Measurements from ENCODE around the gene PIK3C2B. TPM values are rescaled to one million over a fixed set of nuclear protein-coding genes. Genes with fewer than 3 reads are reported as not detected.

The PIK3C2B gene
- total RNA-seq, 1 experiment from 2014 or later: 19.1 TPM

GRCh38 chr1:204499511-204500468 is 5.2 kb upstream of the PIK3C2B start:
- DNase-seq (ENCODE audit: low read depth, low spot score) (no peak), ATAC-seq (no peak)
- no peaks in the 10 kb centered on the region for H3K36me3 ChIP-seq (ENCODE audit: control insufficient read depth, insufficient read depth, low read length)
- H3K27ac ChIP-seq (ENCODE audit: low read length): no peak overlapping the region
- in situ Hi-C loops (cut with HindIII; ENCODE audit: low pct_unique_long_range_greater_than_20kb, low sequenced_read_pairs) (no loop called here), intact Hi-C loops (cut with micrococcal nuclease; ENCODE audit: unreplicated experiment) (no loop called here)
- no peak for TF ChIP-seq TCF7L2 (IDR thresholded peaks at IDR 0.05; ENCODE audit: low read depth, low read length)
- TF ChIP-seq POLR2AphosphoS5 (IDR thresholded peaks at IDR 0.05; ENCODE audit: low read depth, low read length): no peak
- no peak for TF ChIP-seq CTCF (IDR thresholded peaks at IDR 0.05)
- TF ChIP-seq SIN3A (IDR thresholded peaks at IDR 0.05; ENCODE audit: borderline replicate concordance, insufficient read depth, low read depth, low read length): no peak
- no peak for TF ChIP-seq REST (IDR thresholded peaks at IDR 0.05; ENCODE audit: insufficient read depth in 1 of 2, low read depth in 2 of 2, low read length in 1 of 2)
- no TSS peak for BruUV-seq (replicated peaks)
- ChIA-PET CTCF (no interaction called here), POLR2A (no interaction called here)
- H3K27me3 ChIP-seq (ENCODE audit: control insufficient read depth, insufficient read depth, low read length): no peaks in the 10 kb centered on the region
- H3K9me3 ChIP-seq (ENCODE audit: control insufficient read depth, insufficient read depth, low read depth, low read length): no peaks in the 10 kb centered on the region
- H3K4me1 ChIP-seq (ENCODE audit: control insufficient read depth, insufficient read depth, low read length): peaks cover 11% of the 10 kb centered on the region
- H3K4me3 ChIP-seq (ENCODE audit: low read depth in 2 of 2, low read length in 2 of 2): no peak overlapping the region

DNA sequence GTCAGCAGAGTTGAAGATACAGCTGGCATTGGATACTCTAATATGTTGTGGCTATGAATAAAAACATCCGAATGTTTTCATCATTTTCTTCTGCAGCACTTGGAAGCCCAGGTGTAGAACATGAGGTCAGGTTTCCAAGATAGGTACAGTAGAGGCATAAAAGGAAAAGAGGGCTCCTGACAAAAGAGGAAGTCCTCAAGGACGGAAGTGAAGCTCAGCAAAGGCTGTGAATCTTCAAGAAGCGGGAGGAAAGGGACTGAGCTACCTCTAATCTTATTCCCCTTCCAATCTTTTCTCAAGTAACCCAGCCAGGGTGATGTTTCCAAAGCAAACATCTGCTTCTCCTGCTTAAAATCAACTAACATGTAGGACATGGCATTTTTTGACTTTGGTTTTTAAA is 4.4 kb upstream of the PIK3C2B start:
- POLR2A ChIA-PET: no interaction called here
- no peak for DNase-seq (ENCODE audit: low read depth, low spot score)
- in situ Hi-C loops (cut with HindIII; ENCODE audit: low pct_unique_long_range_greater_than_20kb, low sequenced_read_pairs) (no loop called here), intact Hi-C loops (cut with micrococcal nuclease; ENCODE audit: unreplicated experiment) (no loop called here)
- H3K27ac ChIP-seq (ENCODE audit: low read length): no peak overlapping the region
- H3K4me3 ChIP-seq (ENCODE audit: low read depth in 2 of 2, low read length in 2 of 2): no peak overlapping the region
- no TSS peak for BruUV-seq (replicated peaks)
- no peak for ATAC-seq
- no peaks in the 10 kb centered on the region for H3K27me3 ChIP-seq (ENCODE audit: control insufficient read depth, insufficient read depth, low read length)
- CTCF ChIA-PET: no interaction called here
- H3K9me3 ChIP-seq (ENCODE audit: control insufficient read depth, insufficient read depth, low read depth, low read length): no peaks in the 10 kb centered on the region
- TF ChIP-seq CTCF (IDR thresholded peaks at IDR 0.05) (no peak), SIN3A (IDR thresholded peaks at IDR 0.05; ENCODE audit: borderline replicate concordance, insufficient read depth, low read depth, low read length) (no peak), TCF7L2 (IDR thresholded peaks at IDR 0.05; ENCODE audit: low read depth, low read length) (no peak), POLR2AphosphoS5 (IDR thresholded peaks at IDR 0.05; ENCODE audit: low read depth, low read length) (no peak), REST (IDR thresholded peaks at IDR 0.05; ENCODE audit: insufficient read depth in 1 of 2, low read depth in 2 of 2, low read length in 1 of 2) (no peak)
- H3K36me3 ChIP-seq (ENCODE audit: control insufficient read depth, insufficient read depth, low read length): no peaks in the 10 kb centered on the region; the same call in 1 of the 2 replicates
- peaks cover 11% of the 10 kb centered on the region for H3K4me1 ChIP-seq (ENCODE audit: control insufficient read depth, insufficient read depth, low read length)
